Natural killer cell (primary cell): Measurements from ENCODE around the gene GALNT17. TPM values are rescaled to one million over a fixed set of nuclear protein-coding genes. Genes with fewer than 3 reads are reported as not detected.

ENCODE experiments used
- ATAC-seq, 3 donors: fragments of 150-1000 bp in 2 of 3; fragments of 200-7000 bp in 1 of 3; cut with Tn5 transposase; 1 replicate in 1 of 3; 2 replicates in 2 of 3; pipeline ENCODE4 v1.10.0; 2021; ENCODE audit warnings: mild to moderate bottlenecking in 2 of 3, moderate library complexity in 2 of 3
- DNase-seq, 2 donors: peaks; one replicate each; pipeline versions ENCODE4 v3.0.0 to v3.0.0-alpha.2; 2013 to 2021; ENCODE audit warnings: mixed read lengths in 1 of 2
- H3K27ac ChIP-seq: one replicate; pipeline ENCODE4 v1.5.1; 2013; ENCODE audit warnings: mild to moderate bottlenecking, low read length
- H3K27me3 ChIP-seq: one replicate; pipeline ENCODE4 v1.6.1; 2013; ENCODE audit warnings: low read length; ENCODE audit not compliant: control insufficient read depth, insufficient read depth
- H3K36me3 ChIP-seq: one replicate; pipeline ENCODE4 v1.6.1; 2013; ENCODE audit warnings: low read length; ENCODE audit not compliant: control insufficient read depth, insufficient read depth
- H3K4me1 ChIP-seq: one replicate; pipeline ENCODE4 v1.6.1; 2013; ENCODE audit warnings: low read length; ENCODE audit not compliant: control insufficient read depth, insufficient read depth
- H3K4me3 ChIP-seq: one replicate; pipeline ENCODE4 v1.5.1; 2013; ENCODE audit warnings: low read length
- H3K9me3 ChIP-seq: one replicate; pipeline ENCODE4 v1.6.1; 2013; ENCODE audit warnings: low read length; ENCODE audit not compliant: control insufficient read depth, insufficient read depth
- H3K27ac Mint-ChIP-seq, 2 donors: one replicate each; pipeline ENCODE4 v1.8.0; 2022; ENCODE audit warnings: mild to moderate bottlenecking in 2 of 2, mixed read lengths in 2 of 2, moderate library complexity in 1 of 2
- H3K27me3 Mint-ChIP-seq, 2 donors: one replicate each; pipeline ENCODE4 v1.8.0; 2022; ENCODE audit warnings: low read depth in 2 of 2, mixed read lengths in 2 of 2
- H3K36me3 Mint-ChIP-seq: one replicate; pipeline ENCODE4 v1.8.0; 2022; ENCODE audit warnings: mixed read lengths
- H3K4me1 Mint-ChIP-seq, 2 donors: one replicate each; pipeline ENCODE4 v1.8.0; 2022; ENCODE audit warnings: mixed read lengths in 2 of 2
- H3K4me3 Mint-ChIP-seq: one replicate; pipeline ENCODE4 v1.8.0; 2022; ENCODE audit warnings: mild to moderate bottlenecking, moderate library complexity, mixed read lengths
- H3K9me3 Mint-ChIP-seq, 2 donors: one replicate each; pipeline ENCODE4 v1.8.0; 2022; ENCODE audit warnings: mixed read lengths in 2 of 2
- WGBS: methylation state at CpG from one replicate; pipeline ENCODE4 v1.1.7; 2013; ENCODE audit warnings: missing lambda C conversion rate; ENCODE audit not compliant: insufficient coverage; 5-methylcytosine and 5-hydroxymethylcytosine counted together
- intact Hi-C: fragments of 100-400 bp; cut with micrococcal nuclease; formaldehyde crosslinking; loops from one replicate; pipeline ENCODE4 v1.14.2; 2022
- total RNA-seq, 4 donors: library from RNA; stranded (reverse); fragments of 120-200 nt in 1 of 4; gene quantifications; one replicate each; pipeline versions ENCODE4 v1.2.3 to v1.2.4, GENCODE V29; 2013 to 2022
- TF ChIP-seq, protein P1 (sequence below): fragments of 200-600 bp; IDR thresholded peaks from one replicate; pipeline ENCODE4 v1.8.0; 2022; ENCODE audit warnings: antibody characterized with exemption

The GALNT17 gene
- total RNA-seq, 3 donors from 2014 or later (not counting 1 experiment from before 2014, with no cell fraction given), result not detected

DNA sequence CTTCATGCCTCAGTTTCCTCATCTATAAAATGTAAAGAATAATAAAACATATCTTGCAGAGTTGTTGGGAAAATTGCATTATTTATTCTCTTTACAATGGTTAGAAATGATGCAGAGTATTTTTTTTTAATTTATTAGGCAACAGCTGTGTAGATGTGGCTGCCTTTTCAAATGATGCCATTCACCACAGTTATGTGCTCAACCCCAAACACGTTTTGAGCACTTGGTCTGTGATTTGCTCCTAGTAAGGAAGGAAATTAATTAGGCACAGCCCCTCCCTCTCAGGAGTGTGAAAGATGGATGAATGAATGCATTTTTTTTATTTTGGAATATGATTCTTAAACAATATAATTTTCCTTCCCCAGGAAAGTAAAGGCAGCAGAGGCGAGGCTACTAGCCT, 575.1 kb downstream of the GALNT17 start:
- DNase-seq (no peak), ATAC-seq (no peak)
- Mint-ChIP-seq H3K9me3 (peaks cover 12 to 13% of the 10 kb centered on the region in 2 donors), H3K36me3 (no peaks in the 10 kb centered on the region), H3K27ac (no peak overlapping the region), H3K27me3 (peaks cover 0 to 3% of the 10 kb centered on the region in 2 donors), H3K4me3 (no peak overlapping the region), H3K4me1 (no peaks in the 10 kb centered on the region)
- H3K4me1 ChIP-seq, result no peaks in the 10 kb centered on the region
- no peaks in the 10 kb centered on the region for H3K27me3 ChIP-seq
- no peak overlapping the region for H3K27ac ChIP-seq
- intact Hi-C loops, result no loop called here
- WGBS, result 73% methylated on average over 1 of the region's 2 CpGs
- peaks cover 5% of the 10 kb centered on the region for H3K9me3 ChIP-seq
- H3K36me3 ChIP-seq, result no peaks in the 10 kb centered on the region
- TF ChIP-seq, protein P1, sequence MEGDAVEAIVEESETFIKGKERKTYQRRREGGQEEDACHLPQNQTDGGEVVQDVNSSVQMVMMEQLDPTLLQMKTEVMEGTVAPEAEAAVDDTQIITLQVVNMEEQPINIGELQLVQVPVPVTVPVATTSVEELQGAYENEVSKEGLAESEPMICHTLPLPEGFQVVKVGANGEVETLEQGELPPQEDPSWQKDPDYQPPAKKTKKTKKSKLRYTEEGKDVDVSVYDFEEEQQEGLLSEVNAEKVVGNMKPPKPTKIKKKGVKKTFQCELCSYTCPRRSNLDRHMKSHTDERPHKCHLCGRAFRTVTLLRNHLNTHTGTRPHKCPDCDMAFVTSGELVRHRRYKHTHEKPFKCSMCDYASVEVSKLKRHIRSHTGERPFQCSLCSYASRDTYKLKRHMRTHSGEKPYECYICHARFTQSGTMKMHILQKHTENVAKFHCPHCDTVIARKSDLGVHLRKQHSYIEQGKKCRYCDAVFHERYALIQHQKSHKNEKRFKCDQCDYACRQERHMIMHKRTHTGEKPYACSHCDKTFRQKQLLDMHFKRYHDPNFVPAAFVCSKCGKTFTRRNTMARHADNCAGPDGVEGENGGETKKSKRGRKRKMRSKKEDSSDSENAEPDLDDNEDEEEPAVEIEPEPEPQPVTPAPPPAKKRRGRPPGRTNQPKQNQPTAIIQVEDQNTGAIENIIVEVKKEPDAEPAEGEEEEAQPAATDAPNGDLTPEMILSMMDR, result no peak
- no peak overlapping the region for H3K4me3 ChIP-seq

DNA sequence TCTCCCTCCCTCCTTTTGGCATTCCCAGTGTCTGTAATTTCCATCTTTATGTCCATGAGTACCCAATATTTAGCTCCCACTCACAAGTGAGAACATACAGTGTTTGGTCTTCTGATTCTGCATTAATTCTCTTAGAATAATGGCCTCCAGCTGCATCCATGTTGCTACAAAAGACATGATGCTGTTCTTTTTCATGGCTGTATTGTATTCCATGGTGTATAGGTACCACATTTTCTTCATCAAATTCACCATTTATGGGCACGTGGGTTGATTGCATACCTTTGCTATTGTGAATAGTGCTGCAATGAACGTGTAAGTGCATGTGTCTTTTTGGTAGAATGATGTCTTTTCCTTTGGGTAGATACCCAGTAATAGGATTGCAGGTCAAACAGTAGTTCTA, 576.8 kb downstream of the GALNT17 start:
- ATAC-seq (no peak), DNase-seq (no peak)
- Histone ChIP-seq H3K9me3 (peaks cover 5% of the 10 kb centered on the region), H3K27ac (no peak overlapping the region), H3K27me3 (no peaks in the 10 kb centered on the region), H3K4me1 (no peaks in the 10 kb centered on the region), H3K36me3 (no peaks in the 10 kb centered on the region), H3K4me3 (no peak overlapping the region)
- Mint-ChIP-seq H3K27me3 (peaks cover 0 to 1% of the 10 kb centered on the region in 2 donors), H3K4me3 (no peak overlapping the region), H3K9me3 (peaks cover 6 to 10% of the 10 kb centered on the region in 2 donors), H3K4me1 (no peaks in the 10 kb centered on the region), H3K36me3 (no peaks in the 10 kb centered on the region), H3K27ac (no peak overlapping the region)
- TF ChIP-seq, protein P1, result no peak
- WGBS, result 94% methylated on average over 2 of the region's 2 CpGs
- intact Hi-C loops, result no loop called here

DNA sequence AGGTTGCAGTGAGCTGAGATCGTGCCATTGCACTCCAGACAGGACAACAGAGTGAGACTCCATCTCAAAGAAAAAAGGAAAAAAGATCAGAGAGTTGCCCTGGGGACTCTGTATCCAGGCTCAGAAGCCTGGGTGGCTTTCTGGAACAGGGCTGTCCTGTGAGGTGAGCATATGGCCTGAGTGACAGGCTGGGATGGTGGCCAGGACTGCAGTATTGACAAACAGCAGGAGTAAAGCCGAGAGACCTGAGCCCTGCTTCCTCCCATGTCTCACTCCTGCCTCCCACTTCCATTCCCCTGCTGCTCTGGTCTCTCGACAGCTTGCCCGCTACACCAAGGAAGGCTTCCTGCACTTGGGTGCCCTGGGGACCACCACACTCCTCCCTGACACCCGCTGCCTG, 578.5 kb downstream of the GALNT17 start:
- Mint-ChIP-seq H3K9me3 (peaks cover 4 to 8% of the 10 kb centered on the region in 2 donors), H3K27me3 (no peaks in the 10 kb centered on the region), H3K27ac (no peak overlapping the region), H3K36me3 (no peaks in the 10 kb centered on the region), H3K4me1 (no peaks in the 10 kb centered on the region), H3K4me3 (no peak overlapping the region)
- Histone ChIP-seq H3K27ac (no peak overlapping the region), H3K4me1 (no peaks in the 10 kb centered on the region), H3K4me3 (no peak overlapping the region), H3K36me3 (no peaks in the 10 kb centered on the region), H3K9me3 (peaks cover 5% of the 10 kb centered on the region), H3K27me3 (no peaks in the 10 kb centered on the region)
- TF ChIP-seq, protein P1, result no peak
- no peak for DNase-seq
- 82% methylated on average over 5 of the region's 5 CpGs for WGBS
- intact Hi-C loops, result no loop called here
- no peak for ATAC-seq

DNA sequence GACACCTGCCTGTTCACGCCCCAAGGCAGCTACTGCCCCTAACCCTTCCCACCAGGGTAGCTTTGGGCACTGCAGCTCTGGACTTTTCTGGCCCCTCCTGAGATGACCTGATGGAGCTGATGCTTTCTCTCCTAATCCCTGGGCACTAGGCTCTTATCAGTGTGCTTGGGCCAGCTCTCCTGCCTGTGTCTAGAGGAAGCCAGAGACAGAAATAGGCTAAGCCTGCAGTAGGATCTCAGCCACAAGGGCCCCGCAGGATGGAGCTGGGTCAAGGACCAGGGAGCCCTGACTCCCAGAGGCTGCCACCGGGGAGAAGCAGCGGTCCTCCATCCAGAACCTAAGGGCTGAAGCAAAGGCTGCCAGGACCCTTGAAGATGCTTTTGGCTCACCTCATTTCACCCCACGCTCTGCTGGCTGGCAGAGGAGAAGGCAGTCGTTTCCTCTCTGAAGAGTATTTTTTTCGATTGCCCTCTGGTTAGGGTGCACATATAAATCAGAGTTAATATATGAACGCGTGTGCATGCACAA, 580.8 kb downstream of the GALNT17 start:
- DNase-seq, result no peak
- no peaks in the 10 kb centered on the region for H3K4me1 Mint-ChIP-seq
- ATAC-seq, result no peak
- no peaks in the 10 kb centered on the region for H3K36me3 Mint-ChIP-seq
- Histone ChIP-seq H3K9me3 (peaks cover under 1% of the 10 kb centered on the region), H3K36me3 (no peaks in the 10 kb centered on the region), H3K27ac (no peak overlapping the region), H3K27me3 (no peaks in the 10 kb centered on the region), H3K4me3 (no peak overlapping the region), H3K4me1 (no peaks in the 10 kb centered on the region)
- TF ChIP-seq, protein P1, result no peak
- WGBS, result 88% methylated on average over 9 of the region's 9 CpGs
- no peak overlapping the region for H3K27ac Mint-ChIP-seq
- intact Hi-C loops, result no loop called here
- H3K27me3 Mint-ChIP-seq, result no peaks in the 10 kb centered on the region
- H3K9me3 Mint-ChIP-seq, result peaks cover 3 to 5% of the 10 kb centered on the region in 2 donors
- no peak overlapping the region for H3K4me3 Mint-ChIP-seq
